ENCODE data around the gene HIGD2A. TPM values are rescaled to one million over a fixed set of nuclear protein-coding genes. Genes with fewer than 3 reads are reported as not detected.

HIGD2A gene
- total RNA-seq, 1 experiment from 2014 or later: 98.2 TPM

DNA sequence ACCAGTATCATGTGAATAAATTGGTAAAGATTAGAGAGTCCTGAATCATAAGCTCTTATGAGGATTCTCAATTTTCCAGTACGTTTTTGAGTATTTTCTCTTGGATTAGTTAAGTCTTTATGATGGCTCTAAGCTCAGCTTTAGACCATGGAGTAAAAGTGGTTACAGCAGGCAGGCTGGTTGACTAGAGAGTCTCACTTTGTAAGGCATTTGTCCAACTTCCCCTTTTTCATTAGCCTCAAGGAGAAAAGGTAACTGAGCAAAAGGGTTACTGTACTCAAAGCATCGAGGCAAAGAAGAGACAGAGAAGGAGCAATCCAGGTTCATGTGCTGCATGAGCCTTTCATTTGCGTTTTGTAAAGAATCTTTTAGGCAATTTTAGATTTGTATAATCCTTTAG is 8.7 kb upstream of the HIGD2A start:
- Mint-ChIP-seq H3K27ac (no peak overlapping the region), H3K27me3 (ENCODE audit: low read depth) (no peaks in the 10 kb centered on the region), H3K36me3 (peaks cover 40% of the 10 kb centered on the region), H3K9me3 (no peaks in the 10 kb centered on the region), H3K4me1 (no peaks in the 10 kb centered on the region), H3K4me3 (no peak overlapping the region)
- DNase-seq (ENCODE audit: low spot score): no peak
- TF ChIP-seq GABPB1 (CRISPR knock-in tag; IDR thresholded peaks at IDR 0.05) (no peak), NR3C1 (CRISPR knock-in tag; conservative IDR thresholded peaks at IDR 0.05; ENCODE audit: low read depth) (no peak), IRF2 (CRISPR knock-in tag; IDR thresholded peaks at IDR 0.05; ENCODE audit: borderline replicate concordance, low read depth) (no peak), HMGXB4 (CRISPR knock-in tag; IDR thresholded peaks at IDR 0.05) (no peak), NFE2L1 (CRISPR knock-in tag; IDR thresholded peaks at IDR 0.05) (no peak), ZNF416 (CRISPR knock-in tag; IDR thresholded peaks at IDR 0.05) (no peak), NFATC4 (CRISPR knock-in tag; IDR thresholded peaks at IDR 0.05) (no peak), GTF2I (CRISPR knock-in tag; conservative IDR thresholded peaks at IDR 0.05) (no peak), TCF7 (CRISPR knock-in tag; IDR thresholded peaks at IDR 0.05; ENCODE audit: low read depth) (no peak)
- TF ChIP-seq, protein P1, sequence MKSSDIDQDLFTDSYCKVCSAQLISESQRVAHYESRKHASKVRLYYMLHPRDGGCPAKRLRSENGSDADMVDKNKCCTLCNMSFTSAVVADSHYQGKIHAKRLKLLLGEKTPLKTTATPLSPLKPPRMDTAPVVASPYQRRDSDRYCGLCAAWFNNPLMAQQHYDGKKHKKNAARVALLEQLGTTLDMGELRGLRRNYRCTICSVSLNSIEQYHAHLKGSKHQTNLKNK (CRISPR knock-in tag; IDR thresholded peaks at IDR 0.05): no peak
- TF ChIP-seq, protein P2, sequence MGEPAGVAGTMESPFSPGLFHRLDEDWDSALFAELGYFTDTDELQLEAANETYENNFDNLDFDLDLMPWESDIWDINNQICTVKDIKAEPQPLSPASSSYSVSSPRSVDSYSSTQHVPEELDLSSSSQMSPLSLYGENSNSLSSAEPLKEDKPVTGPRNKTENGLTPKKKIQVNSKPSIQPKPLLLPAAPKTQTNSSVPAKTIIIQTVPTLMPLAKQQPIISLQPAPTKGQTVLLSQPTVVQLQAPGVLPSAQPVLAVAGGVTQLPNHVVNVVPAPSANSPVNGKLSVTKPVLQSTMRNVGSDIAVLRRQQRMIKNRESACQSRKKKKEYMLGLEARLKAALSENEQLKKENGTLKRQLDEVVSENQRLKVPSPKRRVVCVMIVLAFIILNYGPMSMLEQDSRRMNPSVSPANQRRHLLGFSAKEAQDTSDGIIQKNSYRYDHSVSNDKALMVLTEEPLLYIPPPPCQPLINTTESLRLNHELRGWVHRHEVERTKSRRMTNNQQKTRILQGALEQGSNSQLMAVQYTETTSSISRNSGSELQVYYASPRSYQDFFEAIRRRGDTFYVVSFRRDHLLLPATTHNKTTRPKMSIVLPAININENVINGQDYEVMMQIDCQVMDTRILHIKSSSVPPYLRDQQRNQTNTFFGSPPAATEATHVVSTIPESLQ (CRISPR knock-in tag; IDR thresholded peaks at IDR 0.05): no peak
- CTCF ChIA-PET: no interaction called here
- no peak for ATAC-seq
- POLR2A ChIA-PET: interaction anchor here (0.6 kb wide), 1 partner anchor 13 kb away, joined by 5 read pairs; no protein-coding TSS in a partner anchor

- DNase-seq (ENCODE audit: low spot score) (no peak), ATAC-seq (no peak)
- peaks cover 53% of the 10 kb centered on the region for H3K36me3 Mint-ChIP-seq
- CTCF ChIA-PET: no interaction called here
- no peak overlapping the region for H3K4me3 Mint-ChIP-seq
- POLR2A ChIA-PET: no interaction called here
- peaks cover 3% of the 10 kb centered on the region; the same call in 1 of the 2 replicates for H3K4me1 Mint-ChIP-seq
- H3K27ac Mint-ChIP-seq: no peak overlapping the region
- no peaks in the 10 kb centered on the region for H3K27me3 Mint-ChIP-seq (ENCODE audit: low read depth)
- H3K9me3 Mint-ChIP-seq: no peaks in the 10 kb centered on the region
- TF ChIP-seq, protein P3, sequence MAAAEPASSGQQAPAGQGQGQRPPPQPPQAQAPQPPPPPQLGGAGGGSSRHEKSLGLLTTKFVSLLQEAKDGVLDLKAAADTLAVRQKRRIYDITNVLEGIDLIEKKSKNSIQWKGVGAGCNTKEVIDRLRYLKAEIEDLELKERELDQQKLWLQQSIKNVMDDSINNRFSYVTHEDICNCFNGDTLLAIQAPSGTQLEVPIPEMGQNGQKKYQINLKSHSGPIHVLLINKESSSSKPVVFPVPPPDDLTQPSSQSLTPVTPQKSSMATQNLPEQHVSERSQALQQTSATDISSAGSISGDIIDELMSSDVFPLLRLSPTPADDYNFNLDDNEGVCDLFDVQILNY (CRISPR knock-in tag; IDR thresholded peaks at IDR 0.05): no peak
- TF ChIP-seq TEAD4 (CRISPR knock-in tag; IDR thresholded peaks at IDR 0.05) (no peak), E2F1 (CRISPR knock-in tag; IDR thresholded peaks at IDR 0.05) (no peak), CBFB (CRISPR knock-in tag; IDR thresholded peaks at IDR 0.05; ENCODE audit: low read depth) (no peak), ERG (CRISPR knock-in tag; IDR thresholded peaks at IDR 0.05) (no peak), AFF4 (CRISPR knock-in tag; IDR thresholded peaks at IDR 0.05; ENCODE audit: borderline replicate concordance) (no peak), FOXK1 (CRISPR knock-in tag; IDR thresholded peaks at IDR 0.05) (no peak), TP53 (CRISPR knock-in tag; IDR thresholded peaks at IDR 0.05) (no peak), STAT6 (CRISPR knock-in tag; conservative IDR thresholded peaks at IDR 0.05; ENCODE audit: low read depth) (no peak), CDX4 (CRISPR knock-in tag; IDR thresholded peaks at IDR 0.05; ENCODE audit: borderline replicate concordance) (no peak)
Measured at GRCh38 chr5:176381423-176381822, 7.1 kb upstream of the HIGD2A start.

All from WTC11 (cell line).